Fibroblast of peridontal ligament (primary cell): ENCODE data around the gene RBM8A.
A peak's percentile ranks its signal among the peaks of the same experiment; 100 is the strongest.

Source experiments
- DNase-seq: peaks from one replicate; pipeline ENCODE4 v3.0.0-alpha.2; 2010; ENCODE audit errors: extremely low read depth

The RBM8A gene

DNA sequence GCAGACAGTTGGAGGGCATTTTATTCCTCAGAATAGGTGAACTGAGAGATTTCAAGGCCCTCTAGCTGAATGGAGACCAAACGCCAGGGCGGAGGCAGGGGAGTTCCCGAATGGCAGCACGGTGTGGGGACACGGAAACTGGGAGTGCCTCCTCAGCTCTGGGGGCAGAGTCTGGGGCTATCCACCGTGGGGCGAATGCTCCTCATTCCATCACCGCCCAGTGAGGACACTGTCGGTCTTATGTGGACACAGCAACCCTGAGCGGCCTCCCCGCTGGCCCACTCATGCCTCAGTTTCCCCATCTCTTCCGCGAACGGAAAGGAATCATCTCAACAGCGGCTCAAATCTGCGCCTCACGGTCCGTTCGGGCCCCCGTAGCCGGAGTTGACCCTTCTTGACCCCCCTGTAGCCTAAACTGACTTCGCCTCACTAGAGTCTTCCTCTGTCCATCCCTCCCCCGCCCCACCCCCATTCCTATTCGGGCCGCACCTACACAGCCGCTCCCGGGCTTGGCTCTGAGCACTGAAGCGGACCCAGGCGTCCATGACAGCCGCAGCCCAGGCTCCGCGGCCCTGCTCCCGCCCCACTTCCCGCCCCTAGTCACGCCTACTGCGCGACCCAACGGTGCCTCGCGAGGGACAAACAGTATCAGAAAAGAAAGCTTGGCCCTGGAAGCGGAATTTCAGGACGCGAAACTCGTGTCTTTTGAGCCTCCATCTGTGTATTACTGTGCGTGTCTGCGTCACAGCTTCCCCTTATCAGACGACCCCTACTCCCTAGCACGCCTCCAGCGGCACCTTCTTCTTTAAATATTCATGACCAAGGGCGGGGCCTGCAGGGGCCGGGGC, 8.9 kb downstream of the RBM8A start, which contains the start of gene PEX11B:
TSS of gene PEX11B (minus strand) at position 574 of the 848 bp plus-strand sequence. CDS start at position 545, 29 bp downstream.
- DNase-seq: peak; percentile 85

DNA sequence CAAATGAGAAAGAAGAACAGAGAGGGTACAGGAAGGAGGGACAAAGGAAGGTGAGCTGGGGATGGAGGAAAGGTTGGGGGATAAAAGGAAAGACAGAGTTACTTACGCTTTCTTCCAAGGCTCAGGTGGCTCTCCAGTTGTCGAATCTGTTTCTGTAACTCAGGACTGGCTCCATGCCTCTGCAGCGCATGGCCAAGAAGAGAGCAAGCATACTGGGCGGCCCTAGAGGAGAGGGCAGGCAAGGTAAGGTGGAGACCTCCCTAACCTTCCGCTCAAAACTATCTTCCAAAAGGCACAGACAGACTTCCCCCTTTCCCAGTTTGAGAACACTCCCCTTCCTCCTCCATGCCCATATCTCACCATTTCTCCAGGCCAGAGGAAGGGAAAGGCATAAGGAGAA, 9.7 kb downstream of the RBM8A start:
- DNase-seq: no peak

DNA sequence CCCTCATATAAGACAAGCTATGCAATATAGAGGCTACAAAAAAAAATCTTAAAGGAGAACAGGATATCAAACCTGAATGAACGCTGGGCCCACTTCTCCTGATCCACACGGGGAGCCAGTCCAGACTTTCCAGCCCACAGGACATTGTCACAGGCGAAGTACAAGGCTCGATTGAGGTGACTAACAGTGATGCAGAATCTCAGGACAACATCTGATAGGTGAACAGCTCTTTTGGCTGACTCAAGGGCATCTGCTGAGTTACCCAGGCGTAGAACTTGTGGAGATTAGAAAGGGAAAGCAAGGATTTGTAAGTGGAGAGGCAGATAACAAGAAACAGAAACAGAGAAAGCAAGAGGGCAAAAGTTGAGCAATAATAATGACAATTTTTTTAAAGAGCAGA, 10.5 kb downstream of the RBM8A start:
- DNase-seq: no peak

DNA sequence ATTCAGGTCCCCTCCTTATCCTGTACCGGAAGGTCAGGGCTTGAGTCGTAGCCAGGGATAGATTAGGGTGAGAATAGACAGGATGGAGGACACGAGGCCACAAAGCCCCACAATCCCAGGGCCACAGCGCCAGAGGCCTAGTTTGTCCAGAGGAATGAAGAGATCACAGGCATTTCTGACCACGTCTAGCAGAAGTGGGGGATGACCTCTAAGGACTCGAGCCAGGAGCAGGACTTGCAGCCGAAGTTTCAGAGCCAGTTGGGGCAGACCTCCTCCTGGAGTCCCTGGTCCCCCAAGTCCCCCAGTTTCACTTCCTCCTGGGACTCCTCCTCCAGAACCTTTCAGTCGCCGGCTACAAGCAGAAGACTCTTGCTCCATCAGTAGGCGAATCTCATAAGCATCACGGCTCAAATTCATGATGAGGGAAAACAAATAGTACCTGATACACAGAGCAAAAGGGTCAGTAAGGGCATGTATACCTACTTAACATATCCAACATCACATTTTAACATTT, 15.1 kb downstream of the RBM8A start:
- no peak for DNase-seq

DNA sequence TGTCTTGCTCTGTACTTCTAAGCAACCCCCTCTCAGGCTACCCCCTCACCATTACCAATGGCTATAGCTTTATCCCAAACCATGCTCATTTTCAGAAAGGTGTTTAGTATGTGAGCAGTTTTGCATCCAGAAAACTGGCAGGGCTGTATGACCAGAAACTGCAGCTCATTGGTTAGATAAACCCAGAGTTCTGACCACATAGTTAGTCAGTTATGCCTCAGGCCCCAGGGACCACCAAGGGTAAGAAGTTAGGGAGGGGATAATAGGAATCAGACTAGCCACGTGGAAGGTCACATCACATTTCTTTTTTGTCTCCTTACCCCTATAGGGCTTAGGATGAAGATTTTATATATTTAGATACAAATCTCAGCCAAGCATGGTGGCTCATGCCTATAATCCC, 18.6 kb downstream of the RBM8A start:
- DNase-seq: peak; percentile 86

DNA sequence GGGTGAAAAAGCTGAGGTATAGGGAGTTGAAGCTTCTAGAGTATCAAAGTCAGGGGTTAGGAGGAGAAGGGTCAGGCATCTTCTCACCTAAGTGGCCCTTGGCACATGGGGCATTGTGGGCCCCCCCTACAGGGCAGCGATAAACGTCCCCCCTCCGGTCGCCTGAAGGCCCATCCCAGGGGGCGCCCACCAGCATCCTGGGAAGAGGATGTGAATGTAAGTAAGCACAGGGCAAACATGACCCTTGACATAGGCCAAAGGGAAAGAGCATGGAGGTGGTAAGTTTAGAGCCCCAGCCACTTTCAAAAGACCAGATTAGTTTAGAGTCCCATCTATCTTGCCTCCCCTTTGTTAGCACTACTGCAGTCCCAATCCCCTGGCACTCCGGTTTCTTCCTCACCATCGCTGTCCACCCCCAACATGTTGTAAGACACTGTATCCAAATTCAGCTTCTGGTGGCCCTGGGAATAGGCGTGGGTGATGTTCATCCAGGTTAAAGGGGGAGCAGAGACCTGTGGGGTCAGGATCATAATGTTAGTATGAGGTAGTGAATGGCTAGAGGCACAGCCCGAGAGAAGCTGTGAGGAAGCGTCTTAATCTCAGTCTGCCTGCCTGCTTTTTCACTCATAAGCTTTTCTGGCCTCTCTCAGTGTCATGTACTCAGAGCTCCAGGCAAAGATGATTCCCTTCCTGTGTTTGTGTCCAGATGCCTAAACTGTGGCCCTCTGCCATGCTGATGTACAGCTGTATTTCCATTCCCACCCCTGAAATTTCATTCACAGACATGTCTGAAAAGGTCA, 20.1 kb downstream of the RBM8A start:
- no peak for DNase-seq

DNA sequence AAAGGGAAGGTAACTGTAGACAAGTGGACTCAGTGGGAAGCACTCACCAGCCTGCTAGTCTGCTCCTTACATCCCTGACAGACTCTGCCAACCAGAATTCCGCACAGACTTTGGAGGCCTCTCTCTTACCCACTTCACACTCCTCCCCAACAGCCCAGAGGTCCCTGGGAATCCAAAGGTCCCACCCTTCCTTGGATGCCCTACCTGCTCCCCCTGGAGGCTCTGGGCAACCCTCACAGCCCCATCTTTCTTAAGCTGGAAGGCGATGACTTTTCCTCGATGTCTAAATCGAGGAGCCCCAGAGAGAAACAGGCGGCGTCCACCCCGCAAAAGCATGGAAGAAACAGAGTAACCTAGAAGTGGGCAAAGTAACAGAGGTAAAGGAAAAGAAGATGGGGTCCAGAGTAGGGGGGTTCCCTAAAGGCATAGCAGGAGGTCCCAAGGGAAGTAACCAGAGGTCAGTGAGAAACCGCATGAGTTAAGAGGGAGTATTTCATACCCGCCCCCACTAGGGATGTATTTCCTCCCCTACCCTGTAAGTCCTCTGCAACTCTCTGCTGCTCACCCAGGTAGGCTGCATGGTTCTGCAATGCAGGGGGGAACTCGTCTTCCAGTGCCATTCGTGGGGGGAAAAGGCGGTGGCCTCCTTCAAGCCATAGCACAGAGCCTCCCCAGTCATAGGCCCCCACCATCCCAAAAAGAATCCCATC, 25.8 kb downstream of the RBM8A start:
- DNase-seq: no peak

DNA sequence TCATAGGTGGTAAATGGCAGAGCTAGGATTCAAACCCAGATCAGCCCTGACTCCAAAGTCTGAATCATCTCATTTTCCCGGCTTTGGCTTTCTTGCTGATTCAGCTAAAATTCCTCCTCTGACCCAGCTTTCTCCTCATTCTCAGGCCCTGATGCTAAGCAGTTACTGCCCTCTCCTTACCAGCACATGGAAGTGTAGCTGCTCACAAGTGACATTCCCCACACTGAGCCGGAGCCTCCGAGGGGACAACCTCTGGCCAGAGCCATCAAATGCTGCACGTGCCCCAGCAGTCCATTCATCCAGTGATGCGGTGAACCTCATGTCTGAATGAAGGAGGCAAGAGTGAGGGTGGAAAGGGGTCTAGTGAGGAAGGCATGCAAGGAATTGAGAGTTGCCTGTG, 28.5 kb downstream of the RBM8A start:
- no peak for DNase-seq

DNA sequence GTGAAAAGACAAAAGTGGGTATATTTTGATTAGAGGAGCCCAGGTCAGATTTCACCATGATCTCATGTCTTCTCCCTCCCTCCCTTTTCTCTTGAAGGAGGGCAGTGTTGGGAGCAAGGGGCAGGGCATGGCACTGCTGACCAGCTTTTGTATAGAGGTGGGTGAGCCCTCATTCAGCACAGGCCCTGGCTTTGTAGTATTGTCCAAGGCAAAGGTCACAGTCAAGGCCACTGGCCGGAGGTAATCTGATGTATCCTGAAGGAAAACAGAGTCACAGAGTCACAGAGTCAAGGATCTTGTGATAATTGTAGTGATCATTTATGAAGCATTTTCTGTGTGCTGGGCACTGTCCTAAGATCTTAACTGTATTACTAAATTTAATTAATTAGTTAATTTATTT, 29.3 kb downstream of the RBM8A start:
- no peak for DNase-seq

DNA sequence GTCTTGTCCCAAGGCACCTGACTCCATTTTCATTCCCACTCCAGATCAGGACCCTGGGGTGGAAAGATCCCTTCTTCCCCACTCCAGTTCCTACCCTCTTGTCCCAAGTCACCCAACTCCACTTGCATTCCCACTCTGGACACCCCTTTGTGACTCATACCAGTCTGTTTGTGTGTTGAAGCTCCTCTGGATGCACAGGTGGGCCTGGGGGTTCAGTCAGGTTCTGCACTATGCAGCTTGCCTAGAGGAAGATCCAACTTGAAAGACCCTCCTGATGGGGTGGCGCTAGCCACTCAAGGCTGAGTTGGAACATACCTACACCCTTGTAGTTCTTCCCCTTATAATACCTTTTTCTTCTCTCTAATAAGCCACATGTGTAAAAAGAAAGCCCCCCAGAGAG, 31.8 kb downstream of the RBM8A start:
- DNase-seq: no peak

DNA sequence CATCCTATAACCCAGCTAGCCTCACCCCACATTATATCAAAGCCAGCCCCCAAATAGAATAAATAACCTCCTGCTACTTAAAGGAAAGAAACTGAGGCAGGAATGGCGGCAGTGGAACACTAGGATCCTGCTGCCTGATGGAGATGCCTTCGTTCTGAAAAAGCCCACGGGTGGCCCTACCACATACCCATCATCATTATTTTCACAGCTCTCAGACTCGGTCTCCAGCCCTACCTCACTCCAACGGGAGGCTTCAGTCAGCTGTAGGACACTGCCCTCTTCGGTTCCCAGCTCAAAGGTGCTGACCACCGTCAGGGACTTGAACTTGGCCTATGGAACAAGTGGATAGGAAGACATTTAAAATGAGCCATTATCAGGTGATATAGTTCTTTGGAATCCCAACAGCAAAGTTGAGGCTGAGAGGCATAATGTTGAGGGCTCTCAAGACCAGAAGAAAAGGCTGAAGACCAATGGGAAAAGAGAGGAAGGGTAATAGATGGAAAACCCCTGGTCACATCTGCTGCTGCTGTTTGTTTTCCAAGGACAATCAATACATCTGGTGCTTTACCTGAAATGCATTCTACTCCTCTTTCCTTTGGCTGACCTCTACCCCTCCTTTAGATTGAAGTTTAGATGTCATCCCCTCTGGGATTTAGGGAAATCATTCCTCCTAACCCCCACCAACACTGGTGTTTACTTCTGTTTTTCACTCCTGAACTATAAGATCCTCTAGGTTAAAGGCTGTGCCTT, 33.8 kb downstream of the RBM8A start:
- DNase-seq: no peak

DNA sequence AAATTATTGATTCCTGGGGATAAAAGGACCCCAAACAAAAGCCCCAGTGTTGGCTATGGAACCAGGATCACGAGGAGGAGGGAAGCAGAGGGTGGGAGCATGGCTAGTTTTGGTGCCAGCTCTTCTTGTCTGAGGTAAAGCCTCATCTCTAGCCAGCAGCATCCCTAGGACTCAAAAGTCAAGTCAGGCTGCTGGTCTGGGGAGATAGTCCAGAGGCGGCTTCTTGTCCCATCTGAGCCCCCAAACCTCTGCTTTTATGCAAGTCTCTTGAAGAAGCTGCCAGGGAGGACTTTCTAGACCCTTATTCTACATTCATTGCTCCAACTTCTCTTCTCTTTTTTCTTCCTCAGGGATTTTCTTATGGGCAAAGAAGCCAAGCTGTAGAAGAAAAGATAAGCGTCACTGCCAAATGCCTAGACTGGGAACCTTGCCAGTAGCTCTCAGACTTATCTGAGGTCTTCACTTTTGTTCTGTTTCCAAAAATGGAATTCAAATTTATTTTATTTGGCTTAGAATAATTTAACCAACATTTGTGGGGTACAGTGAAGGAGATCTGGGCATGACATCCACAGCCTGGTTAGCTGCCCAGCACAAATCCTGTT, 34.7 kb downstream of the RBM8A start:
- DNase-seq: peak; percentile 67

DNA sequence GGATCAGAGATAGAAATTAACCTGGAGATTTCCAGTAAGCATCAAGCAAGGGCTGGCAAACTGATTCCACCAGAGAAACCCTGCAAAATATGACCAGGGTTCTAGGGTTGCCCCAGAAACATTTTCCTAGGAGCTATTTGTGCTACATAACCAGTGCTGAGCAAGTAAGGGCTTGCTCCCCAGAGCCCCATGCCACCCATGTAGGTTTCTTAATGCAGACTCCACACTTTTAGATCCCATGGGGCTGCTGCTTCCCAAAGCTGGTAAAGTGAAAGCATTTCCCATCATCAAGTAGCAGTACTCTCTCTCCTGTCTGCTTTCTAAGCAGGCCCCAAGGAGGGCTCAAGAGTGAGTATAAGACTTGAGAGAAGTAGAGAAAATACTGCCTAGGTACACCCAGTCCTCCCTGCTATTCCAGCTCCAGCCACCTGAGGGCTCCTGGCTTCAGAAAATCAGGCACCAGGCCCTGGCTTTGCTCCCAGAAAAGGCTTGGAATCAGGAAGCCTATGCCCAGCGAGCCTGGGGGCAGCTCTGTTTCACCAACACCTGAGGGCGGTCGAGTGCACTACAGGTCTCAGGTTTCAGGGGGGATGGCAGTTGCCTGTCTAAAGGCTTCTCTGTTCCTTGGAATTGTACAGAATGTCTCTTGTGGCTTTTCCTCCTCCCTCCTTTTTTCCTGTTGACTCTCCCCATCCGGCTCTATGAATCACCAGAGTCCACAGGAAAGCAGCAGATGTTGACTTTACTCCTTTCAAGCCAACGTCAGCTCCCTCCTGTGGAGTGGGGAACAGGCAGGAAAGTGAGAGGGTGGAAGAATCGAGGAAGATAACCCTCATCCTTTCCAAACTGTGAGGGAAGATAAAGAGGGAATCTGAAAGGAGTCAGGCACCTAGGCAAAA, 35.4 kb downstream of the RBM8A start:
- peak; percentile 96 for DNase-seq

DNA sequence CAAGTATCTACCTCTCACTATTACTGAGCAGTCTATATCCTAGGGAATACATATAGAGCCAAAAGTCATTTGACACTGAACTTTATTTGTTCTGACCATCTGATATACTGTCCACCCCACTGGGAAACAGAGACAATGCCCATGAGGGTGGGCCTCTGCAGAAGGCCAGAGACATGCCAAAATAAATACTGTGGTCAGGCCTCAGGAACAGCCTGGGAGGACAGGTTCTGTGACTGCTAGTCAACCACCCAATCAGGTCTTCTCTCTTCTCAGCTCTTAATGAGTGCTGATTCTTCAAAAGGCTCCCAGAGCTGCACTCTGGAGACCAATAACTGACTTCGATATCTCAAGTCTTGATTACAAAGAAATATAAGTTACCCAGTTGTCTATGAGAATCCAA, 36.1 kb downstream of the RBM8A start:
- no peak for DNase-seq

DNA sequence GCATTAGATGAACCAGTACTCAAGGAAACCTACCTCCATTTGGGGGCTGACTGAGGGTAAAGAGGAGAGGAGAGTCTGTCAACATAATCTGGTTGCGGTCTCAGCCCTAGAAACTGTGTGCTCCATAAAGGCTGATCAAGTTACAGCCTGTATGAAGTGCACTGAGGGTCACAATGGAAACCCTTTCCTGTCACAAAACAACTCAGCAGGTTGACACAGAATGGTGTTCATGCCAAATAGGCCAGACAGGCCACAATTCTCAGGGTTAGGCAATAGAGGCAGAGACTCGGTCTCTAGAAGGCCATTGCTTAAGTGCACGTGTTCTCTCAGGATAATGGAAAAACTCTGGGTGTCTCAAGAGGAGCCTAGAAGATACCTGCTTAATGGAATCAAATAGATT, 37.6 kb downstream of the RBM8A start:
- no peak for DNase-seq

DNA sequence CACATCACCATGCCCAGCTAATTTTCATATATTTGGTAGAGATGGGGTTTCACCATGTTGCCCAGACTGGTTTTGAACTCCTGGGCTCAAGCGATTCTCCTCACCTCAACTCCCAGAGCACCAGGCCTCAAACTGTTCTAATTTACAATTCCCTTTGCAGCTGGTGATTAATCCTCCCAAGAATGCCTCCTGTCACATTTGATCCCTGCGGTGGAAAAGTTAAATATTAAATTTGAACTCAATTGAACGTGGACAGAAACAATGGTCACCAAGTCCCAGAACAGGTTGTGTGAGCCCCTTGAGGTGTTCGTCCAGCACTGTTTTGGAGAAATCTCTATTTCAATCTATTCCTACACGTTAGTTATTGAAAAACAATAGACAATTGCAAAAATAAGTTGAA, 39.7 kb downstream of the RBM8A start:
- DNase-seq: no peak

DNA sequence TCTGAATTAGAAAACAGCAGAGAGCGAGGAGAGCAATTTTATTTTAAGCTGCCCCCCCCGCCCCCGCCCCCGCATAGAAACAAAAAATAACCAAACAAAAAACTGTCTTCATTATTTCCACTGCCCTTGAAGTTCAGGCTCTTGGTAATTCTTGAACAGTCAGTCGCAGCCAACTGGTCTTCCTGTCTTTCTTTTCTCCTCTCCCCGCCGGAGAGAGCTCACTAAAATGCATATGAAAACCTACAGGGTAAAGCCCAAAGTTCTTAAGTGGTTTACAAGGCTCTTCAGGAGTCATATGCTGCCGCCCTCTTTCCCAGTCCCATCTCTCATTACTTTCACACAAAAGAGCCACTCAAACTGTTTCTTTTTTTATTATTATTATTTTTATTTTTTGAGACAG, 40.5 kb downstream of the RBM8A start:
- DNase-seq: no peak

DNA sequence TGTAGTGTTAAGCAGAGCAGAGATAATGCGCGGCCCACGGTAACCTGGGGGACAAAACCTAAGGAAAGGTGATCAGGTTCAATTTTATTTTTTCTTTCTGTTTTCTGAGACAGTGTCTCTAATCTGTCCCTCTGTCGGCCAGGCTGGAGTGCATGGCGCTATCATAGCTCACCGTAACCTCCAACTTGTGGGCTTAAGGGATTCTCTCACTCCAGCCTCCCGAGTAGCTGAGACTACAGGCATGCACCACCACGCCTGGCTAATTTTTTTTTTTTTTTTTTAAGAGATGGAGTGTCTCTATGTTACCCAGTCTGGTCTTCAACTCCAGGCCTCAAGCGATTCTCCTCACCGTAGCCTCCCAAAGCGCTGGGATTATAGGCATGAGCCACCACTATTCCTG, 40.9 kb downstream of the RBM8A start:
- DNase-seq: no peak

DNA sequence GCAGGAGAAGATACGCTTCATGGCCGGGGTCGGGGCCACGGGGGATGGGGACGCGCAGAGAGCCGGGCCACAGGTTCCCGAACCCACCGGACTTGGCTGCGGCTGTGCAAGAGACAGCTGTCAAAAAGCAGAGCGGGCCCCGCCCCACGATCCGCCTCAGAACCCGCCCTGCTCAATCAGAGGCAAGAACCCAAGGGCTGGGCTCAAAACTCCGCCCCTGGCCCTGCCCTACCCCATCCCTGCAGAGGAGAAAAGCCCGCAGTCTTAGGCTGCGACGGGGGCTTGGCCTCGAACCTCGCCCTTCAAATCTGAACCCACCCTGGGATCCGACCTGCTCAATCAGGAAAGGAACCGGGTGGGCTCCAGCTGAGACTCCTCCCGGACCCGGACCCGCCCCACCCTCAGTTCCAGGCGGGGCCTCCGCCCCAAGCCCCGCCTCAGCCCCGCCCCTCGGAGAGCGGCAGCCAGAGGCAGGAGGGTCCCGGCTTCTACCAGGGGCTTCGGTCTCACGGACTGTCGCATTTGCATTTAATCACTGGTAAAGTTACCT, 41.5 kb downstream of the RBM8A start, which contains the start of gene ANKRD35:
TSS of gene ANKRD35 (minus strand) at position 129 of the 550 bp plus-strand sequence. CDS start at position 21, 108 bp downstream.
- peak; percentile 32 for DNase-seq
